Epithelial cell of prostate (primary cell): ENCODE results near the gene ARHGAP11A.
A peak's percentile ranks its signal among the peaks of the same experiment; 100 is the strongest.

Experiments used
- DNase-seq: peaks from one replicate; pipeline ENCODE4 v3.0.0-alpha.2; 2011; ENCODE audit warnings: low read depth, low spot score
- H3K27ac ChIP-seq: fragments of 450-650 bp; 2 replicates; pipeline ENCODE4 v1.5.1; 2017; ENCODE audit warnings: mild to moderate bottlenecking

Gene ARHGAP11A

DNA sequence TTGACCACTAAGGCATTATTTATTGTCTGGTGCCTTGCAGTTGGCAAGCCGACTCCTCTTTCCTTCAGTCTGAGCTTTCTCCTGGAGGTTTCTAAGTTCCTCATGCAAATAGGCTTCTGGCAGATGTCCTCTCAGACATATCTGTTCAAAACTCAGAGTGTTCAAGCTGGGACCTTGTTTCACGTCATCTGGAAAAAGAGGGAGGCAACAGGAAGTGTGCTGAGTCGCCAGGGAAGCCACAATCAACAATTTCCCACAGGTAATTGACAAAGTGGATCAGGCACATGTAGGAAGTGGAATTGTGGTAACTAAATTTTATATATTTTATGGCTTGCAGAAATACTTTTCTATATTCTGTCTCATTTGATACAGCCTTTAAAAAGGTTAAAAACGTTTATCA is 40.8 kb downstream of the ARHGAP11A start:
- DNase-seq: no peak
- no peak overlapping the region for H3K27ac ChIP-seq

DNA sequence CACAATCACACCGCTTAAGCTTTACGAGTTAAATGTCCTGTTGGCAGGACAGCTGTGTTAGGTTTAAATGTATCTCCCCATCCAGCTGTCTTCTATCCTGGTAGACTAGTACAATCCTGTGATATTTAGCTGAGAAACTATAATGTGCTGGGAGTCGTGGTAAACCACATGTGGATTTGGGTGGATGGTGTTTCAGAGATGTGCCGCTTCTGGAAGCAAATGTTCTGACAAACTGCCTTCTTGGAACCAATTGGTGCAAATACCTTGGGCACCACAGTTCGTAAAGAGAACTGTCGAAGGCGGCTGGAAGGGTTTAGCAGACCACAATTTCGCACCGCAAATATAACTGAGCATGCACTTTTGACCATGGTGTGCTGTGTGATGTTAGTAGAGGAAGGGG is 41.2 kb downstream of the ARHGAP11A start:
- no peak for DNase-seq
- no peak overlapping the region for H3K27ac ChIP-seq

DNA sequence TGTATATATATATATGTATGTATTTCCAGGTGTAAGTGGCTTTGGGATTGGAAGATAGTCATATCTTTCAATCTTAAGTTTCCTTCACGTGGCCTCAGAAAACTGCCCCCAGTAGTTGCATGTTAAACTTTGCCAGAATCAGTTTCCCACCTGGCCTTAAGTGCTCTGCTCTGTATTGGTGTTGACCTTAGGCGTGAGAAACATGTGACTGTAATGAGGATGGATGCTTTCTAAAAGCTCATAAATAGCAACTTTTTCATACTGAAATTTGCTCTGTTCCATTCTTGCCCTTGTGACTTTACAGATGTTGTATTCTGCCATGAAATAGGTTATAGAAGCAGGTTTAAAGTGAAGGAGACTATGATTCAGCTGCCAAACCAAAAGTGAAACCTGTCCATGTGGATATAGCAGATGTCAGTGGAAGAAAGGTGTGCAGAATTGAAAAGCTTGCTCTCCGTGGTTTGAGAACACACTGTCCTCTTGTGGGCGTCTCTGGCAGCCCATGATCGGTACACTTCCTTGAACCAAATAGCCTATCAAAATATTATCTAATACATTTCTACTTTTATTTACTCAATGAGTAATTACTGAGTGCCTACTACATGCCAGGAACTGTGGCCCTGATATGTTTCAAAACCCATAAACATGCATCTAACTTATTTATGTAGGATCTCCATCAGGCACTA is 42.0 kb downstream of the ARHGAP11A start:
- peak overlapping the region; percentile 23 for H3K27ac ChIP-seq

DNA sequence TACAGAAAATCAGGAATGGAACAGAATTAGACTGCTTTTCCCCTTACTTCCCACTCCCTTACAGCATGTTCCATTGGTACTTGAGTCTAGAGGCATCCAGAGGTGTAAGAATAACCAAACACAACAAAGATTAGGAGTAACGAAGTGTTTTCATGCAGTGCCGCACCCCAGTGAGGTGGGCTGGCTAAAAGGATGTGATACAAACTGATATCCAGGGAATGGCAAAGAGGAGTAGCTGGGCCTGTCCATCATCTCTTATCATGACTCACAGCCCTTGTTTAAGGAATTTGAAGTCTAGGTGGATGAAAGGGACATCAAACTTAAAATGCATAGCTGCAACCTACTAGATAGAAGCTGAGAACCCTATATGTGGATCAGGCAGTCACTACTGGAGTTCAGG is 42.6 kb downstream of the ARHGAP11A start:
- H3K27ac ChIP-seq: peak overlapping the region; percentile 23

More for the DNA sequence above, 42.0 kb downstream of the ARHGAP11A start:
- peak; percentile 54 for DNase-seq

DNA sequence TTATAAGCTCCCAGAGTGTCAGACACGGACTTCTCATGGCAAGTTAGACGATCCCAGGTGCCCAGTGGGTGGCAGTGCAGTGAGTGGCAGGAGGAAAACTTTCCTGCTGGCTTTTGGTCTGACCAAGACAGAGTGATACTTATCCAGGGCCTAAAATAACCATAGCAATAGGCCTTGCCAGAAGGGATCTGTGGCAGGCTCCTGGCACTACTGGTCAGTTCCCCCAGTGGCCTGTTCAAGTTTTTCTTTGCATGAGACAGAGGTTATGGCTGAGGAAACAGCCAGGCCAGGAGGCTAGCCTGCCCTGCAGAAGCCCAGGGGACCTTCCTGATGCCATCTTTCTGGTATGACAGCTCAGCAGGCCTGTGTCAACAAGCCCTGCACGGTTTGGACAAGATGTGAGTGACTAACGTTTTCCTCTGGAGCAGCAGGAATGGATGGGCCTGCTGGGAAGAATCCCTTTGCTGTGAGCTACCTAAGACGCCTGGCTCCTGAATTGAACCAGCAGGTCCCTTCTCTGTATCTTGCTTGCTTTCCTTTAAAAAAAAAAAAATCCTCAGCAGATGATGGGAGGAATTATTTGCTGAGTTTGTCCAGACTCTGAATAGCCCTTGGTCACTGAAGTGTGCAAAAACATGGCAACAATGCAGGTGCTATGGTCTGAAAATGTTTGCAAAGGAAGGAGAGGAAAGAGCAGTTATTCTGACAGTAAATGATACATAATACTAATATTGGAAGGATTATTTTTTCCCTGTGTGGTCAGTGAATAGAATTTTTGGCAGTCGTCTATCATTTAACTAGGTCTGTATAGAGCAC is 44.2 kb downstream of the ARHGAP11A start:
- H3K27ac ChIP-seq: peak overlapping the region; percentile 34
- DNase-seq: peak; percentile 73

More for the DNA sequence above, 42.6 kb downstream of the ARHGAP11A start:
- no peak for DNase-seq

DNA sequence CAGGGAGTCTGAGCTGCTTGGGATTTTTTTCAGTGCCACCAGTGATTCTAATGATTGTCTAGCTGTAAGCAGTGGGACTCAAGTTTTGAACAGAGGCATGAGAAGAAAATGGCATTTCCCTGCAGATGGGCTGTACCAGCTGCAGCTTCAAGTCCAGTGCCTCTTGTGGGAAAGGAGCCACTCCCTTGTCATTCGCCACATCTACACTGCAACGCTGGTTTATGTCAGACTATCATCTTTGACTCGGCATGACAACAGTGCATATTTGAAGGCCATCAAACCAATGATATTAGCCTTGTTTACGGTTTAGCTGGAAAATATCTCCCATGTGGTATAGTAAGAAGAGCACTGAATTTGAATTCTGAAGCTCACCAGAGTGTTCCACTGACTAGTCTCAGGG is 48.4 kb downstream of the ARHGAP11A start:
- no peak for DNase-seq
- H3K27ac ChIP-seq: no peak overlapping the region

DNA sequence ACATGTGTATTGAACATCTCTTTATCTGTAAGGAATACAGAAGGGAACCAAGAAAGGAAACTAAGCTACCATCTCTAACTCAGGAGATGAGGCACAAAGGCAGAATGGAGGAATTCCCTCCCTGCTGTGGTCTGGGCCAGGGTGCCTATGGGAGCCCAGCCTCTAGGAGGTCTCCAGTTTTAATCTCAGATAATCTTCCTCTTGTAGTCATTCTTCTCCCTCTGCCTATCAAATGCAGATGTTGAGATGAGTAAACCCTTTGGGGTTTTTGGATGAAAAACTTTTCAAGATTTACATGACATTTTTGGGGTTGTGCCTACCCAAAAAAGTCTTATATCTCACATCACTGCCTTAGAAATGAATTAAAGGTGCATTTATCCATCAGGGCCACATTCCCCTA is 49.5 kb downstream of the ARHGAP11A start:
- no peak overlapping the region for H3K27ac ChIP-seq
- DNase-seq: no peak

DNA sequence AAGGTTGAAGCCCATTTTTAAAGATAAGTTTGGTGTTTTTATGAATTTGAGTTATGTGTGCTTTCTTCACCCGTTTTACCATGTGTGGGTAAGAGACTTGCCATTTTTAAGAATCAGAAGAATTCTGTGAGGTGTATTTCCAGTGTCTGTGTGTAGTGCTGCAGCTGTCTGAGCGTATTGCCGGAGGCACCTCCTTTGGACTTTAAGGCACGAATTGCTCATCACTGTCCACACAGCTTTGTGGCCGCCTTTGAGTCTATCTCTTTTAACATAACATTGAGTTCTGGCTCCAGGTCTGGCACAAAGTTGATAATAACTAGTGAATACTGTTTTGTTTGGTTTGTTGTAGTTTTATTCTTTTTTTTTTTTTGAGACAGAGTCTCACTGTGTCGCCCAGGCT is 52.0 kb downstream of the ARHGAP11A start:
- no peak for DNase-seq
- H3K27ac ChIP-seq: no peak overlapping the region

DNA sequence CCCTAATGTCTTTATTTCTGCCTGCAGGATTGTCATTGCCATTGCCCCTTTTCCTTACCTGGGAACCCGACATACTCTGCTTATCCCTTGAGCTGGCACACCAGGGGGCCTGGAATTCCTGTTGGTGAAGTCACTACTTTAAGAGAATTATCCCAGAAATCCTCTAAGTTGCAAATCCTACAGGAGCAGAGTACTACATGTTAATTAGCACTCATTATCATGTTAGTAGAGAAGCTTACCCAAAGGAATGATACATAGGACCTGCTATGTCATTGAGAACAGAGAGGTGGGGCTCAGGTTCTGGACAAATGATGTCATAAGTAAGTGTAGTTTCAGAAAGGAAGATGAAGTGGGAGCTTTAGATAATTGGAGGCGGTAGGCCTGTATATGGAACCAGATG is 53.6 kb downstream of the ARHGAP11A start:
- no peak for DNase-seq
- no peak overlapping the region for H3K27ac ChIP-seq

DNA sequence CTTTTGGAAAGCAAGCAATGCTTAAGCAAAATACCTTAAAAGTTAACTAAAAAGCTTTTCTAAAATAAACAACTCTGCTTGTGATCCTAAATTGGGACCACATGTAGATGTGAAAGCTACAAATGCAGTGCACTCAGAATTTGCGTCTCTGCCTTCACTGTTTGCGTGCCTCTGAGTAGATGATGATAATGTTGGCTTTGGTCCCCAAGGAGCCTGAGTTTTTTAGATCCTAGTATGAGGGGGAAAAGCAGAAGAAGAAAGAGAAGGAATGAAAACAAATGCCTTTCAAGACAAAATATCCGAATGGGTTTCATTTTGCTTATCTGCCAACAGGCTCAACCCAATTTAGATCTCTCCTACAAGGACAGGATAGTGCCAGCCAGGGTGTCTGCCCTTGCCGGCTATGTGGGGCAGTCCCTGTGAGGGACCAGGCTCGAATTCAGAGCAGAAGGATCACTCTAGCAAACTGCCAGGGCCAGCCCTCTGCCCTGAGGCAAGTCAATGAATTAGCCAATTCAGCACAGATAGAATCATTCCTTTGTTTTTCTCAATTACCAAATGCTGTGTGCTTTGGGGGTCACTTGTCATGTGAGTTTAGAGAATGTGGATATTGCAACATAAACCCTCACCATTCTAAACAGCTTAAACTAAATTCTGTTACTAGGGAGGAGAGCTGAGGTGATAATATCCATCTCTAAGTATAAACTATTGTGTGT is 54.8 kb downstream of the ARHGAP11A start:
- DNase-seq: no peak

DNA sequence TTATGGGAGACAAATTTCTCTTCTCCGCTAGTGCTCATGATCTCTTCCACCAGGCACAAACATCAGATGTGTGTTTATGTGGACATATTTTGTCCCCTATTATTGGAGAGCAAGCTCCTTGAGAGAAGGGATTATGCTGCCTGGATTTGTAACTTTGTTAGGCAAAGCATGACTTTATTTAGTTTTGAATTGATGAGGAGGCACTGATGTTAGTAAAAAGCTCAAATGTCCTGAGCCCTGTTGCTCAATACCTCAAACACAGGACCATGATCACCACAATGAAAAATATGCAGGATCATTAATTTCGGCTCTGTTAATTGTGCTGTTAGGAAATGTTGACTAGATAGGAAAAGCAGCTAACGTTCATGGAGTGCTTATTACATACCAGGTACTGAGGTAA is 55.3 kb downstream of the ARHGAP11A start:
- no peak for DNase-seq
- H3K27ac ChIP-seq: no peak overlapping the region

More for the DNA sequence above, 54.8 kb downstream of the ARHGAP11A start:
- H3K27ac ChIP-seq: no peak overlapping the region

DNA sequence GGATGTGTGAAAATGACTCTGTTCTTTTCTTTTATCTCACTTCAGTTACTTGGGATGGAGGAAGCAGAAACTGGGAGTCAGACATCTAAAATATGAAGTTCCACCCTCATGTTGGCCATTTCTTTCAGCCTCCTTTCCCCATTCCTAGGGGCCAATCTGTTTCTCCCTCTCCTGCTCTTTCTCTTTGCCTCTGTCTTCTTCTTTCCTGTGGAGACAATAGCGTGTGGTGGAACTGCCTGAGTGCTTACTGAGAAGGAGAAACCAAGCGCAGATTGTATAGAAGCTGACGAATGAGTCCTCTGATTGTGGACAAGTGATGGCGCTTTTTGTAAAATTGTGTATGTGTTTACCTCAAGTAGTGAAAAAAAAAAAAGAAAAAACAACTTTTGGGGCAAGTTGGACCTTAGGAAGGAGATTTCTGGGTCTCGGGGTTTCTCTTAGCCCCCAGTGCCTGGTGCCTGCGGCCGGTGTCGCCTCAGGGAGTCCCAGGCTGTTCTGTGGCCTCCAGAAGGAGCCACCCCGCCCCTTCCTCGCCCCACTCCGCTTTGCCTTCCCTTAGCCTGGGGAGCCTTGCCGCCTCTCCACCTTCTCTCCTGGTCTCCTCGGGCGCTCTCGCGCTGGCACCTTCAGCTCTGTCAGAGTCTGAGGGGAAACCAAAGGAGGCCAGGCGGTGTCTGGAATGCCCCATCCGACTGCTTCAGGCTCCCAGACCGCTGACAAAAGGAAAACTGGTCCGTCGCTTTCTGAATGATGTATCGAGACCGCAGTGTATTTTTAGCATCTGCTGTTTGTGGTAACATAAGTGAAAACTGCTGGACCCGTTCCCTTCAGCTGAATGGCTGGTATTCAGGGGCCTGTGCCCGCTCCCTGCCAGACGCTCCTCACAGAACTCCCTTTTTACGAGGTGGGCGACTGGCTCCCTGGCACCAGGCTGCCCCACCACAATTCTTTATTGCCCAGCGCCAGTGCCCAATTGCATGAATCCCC is 56.3 kb downstream of the ARHGAP11A start:
- DNase-seq: no peak
- no peak overlapping the region for H3K27ac ChIP-seq

DNA sequence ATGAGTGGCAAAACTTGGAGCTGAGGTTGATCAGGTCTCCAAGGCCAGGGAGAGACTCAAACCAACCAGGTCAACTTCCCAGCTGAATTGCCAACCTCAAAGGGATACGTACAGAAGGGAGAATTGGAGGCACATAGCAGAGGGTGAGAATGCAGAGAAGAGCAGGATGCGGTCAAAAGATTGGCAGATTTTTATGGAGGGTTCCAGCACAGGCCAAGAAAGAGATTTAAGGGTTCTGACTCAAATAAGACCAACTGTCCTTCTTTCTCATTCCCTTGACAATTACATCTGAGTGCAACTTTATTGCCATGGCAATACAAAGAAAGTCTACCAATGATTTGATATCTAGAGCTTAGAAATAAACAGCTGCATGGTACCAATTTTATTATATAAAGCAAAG is 59.4 kb downstream of the ARHGAP11A start:
- DNase-seq: no peak
- H3K27ac ChIP-seq: no peak overlapping the region

DNA sequence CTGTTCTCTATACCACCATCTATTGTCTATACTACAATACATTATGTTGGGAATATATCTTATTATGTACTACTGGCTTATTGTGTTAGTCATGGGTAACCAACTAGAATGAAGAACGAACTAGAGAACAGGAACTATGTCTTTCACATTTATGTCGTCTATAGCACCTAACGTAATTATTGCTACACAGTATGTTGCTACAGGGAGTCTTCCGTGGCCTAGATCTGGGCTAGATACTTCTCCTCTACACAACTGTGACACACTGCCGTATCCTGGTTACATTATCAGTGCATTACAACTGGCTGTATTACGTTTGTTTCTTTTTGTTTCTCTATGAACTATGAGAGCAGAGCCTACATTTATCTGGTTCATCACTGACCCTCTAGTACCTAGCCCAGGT is 60.2 kb downstream of the ARHGAP11A start:
- H3K27ac ChIP-seq: no peak overlapping the region
- DNase-seq: no peak

DNA sequence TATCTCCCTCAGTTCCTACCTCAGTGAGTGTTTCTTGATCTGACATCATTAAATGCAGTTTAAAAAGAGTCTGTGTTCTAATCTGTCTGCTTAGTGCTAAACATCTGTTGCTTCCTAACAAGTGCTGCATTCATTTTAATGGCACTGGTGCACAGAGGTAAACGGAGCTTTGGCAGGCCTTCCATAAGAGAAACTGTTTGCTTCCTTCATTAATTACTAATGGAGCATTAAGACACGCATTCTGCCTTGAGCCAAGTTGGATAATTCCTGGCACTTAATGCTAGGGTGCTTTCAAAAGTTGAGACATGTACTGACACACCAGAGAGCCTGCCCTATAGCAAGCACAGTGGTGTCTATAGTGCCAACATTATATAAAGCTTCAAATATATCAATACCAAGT is 60.9 kb downstream of the ARHGAP11A start:
- DNase-seq: no peak
- H3K27ac ChIP-seq: no peak overlapping the region

DNA sequence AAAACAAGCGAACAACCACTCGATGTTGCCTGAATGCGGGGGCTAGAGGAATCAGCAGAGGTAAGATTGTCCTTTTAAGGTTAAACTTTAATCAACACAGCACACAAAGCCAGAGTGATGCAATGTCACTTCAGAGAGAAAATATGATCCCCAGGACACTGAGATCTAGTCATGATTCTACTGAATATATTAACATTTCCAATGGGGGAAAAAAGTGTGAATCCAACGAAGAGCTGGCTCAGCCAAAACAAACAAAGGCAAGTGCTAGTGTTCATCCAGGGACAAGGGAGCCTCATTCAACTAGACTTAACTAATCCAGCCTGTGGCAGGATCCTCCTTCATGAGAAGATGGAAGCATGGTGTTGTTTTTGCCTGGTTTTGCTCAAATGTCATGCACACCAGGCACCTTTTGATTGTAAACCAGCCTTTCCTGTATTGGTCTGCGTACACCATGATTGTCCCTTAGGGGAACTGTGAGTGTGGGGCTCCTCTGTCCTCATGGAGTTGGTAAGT is 62.0 kb downstream of the ARHGAP11A start:
- DNase-seq: no peak
- H3K27ac ChIP-seq: no peak overlapping the region

DNA sequence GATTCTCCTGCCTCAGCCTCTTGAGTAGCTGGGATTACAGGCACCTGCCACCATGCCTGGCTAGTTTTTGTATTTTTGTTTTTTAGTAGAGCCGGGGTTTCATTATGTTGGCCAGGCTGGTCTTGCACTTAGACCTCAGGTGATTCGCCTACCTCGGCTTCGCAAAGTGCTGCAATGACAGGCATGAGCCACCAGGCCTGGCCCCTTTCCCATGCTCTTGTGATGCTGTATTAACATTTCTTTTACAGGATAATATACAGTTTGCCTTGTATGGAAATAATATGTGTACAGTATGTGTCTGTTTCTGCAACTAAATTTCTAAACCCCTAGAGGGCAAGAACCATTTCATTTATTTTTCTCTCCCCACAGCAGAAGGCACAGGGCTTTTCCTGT is 64.0 kb downstream of the ARHGAP11A start:
- no peak overlapping the region for H3K27ac ChIP-seq
- no peak for DNase-seq

DNA sequence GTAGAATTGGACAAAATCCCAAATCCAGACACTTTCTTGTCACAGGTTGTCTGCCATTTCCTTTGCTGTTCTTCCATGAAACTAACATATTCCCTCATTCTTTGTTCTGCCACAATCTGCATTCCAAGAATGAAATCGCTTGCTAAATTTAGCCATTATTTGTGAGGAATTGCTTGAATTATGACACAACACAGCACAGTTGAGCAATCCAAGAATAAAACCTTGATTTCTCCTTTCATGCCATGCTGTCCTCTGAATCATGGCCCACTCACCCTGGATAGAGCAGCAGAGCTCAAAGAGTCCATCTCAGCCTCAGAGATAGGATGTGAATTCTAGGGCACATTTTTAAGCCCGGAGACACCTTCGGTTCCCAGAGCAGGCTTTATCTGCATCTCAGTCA is 67.3 kb downstream of the ARHGAP11A start:
- peak overlapping the region; percentile 77 for H3K27ac ChIP-seq
- no peak for DNase-seq

DNA sequence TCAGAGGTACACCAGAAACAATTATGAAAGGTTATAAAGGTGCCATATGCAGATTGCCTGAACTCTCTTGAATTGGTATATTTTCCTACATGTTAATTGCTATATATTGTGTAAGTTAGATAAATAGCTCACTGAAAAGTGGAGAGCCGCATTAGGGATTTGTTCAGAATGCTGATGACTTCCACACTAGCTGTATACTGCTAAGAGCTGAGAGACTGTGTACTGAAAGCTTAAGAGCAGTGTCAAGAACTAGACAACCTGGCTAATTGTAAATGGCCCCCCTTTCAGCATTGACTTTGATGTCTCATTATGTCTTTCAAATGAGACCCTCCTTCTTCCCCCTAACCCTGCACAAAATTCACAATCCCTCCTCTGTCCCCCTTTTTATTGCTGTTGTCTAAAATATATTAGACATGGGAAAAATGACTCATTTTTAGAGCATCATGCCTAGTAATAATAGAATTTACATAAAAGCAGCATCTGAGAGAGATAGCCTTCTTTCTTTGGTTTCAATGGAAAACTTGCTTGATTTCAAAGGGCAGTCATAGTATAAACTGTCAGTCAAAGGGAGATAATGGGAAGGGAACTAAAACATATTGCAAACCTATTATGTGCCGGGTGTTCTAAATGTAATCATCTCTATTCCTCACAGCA is 67.8 kb downstream of the ARHGAP11A start:
- H3K27ac ChIP-seq: peak overlapping the region; percentile 77
- DNase-seq: no peak
